ENCODE results near the gene A4GALT.

A4GALT gene

DNA sequence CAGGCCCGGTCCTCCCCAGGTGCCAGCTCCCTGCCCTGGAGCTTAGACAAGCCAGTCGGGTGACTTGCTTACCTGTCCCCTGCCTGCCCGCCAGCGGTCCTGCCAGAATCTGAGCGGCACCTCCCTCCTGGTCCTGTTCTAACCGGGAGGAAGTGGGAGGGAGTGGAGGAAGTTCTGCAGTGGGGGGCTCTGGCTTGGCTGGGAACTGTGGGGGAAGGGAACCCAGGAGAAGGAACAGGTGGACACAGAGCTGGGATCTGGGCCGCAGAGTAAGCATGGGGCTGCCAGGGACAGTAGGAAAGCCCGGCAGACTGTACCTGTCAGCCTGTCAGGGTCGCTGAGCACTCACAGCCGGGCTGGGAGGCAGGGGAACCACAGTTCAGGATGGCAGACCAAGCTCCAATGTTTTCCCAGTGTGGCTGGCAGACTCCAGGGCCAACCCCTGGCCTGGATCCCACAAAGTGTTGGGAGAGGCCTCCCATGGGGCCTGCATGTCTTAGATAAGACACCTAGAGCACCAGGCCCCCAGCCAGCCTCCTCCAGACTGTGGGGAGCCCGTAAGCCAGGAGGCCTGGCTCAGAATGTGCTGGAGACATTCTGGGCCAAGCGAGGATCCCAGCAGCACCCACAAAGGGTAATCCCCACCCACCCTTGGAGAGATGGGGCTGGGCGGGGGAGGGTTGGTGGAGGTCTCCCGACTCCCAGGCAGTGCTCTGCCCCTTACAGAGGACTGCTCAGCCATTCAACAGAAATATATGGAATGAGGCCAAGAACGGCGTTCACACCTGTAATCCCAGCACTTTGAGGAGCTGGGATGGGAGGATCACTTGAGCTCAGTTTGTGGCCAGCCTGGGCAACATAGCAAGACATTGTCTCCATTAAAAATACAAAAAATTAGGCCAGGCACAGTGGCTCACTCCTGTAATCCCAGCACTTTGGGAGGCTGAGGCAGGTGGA is 73.8 kb downstream of the A4GALT start:
- peak; percentile 22 for DNase-seq

DNA sequence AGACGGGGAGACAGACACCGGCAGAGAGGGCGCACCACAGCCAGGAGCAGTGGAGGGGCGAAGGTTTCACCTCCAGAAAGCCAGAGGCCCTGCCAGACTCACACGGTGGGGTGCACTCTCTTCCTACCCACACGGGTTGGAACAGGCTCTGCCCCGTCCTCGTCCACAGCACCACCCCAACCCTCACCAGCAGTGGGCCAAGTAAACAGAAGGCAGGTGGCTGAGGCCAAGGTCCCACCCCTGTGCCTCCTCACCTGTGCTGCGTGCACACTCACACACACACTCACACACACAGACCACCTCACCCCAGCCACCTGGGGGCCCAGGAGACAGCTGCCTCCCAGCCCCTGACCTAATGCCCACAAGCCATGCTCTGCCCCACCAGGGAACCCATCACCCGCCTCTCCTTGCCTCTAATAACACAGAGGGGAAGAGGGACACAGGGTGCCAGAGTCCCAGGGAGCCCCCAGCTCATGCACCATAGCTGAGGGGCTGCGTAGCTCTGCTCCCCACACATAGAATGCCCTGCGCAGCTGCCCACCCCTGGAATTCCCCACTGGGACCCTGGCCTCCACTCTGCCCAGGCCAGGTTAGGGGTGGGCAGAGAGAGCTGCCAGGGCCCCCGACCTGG is 74.6 kb downstream of the A4GALT start:
- DNase-seq, result no peak

DNA sequence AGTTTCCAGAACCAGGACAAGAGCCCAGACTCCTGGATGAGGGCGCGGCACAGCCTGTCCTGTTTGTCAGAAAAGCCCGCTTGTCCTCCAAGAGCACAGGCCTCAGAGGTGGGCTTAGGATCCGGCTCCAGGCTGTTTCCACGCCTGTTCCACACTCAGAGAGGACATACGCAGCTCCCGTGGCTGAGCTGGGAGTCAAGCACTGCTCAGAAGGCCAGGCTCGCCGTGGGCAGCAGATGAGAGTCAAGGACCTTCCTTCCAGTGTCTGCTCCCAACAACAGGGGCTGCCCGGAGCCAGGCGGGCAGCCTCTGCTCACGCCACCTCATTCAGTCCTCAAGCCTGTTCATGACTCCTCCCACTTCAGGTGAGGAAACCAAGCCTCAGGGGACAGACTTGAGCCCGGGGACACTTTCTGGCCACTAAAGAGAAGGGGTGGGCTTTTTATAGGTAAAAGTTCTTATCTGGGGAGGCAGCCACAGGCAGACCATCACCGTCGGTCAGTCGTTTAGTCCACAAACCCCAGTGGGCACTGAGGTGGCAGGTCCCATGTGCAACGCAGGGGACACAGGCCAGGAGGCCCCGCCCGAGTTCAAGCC is 75.2 kb downstream of the A4GALT start:
- no peak for DNase-seq

DNA sequence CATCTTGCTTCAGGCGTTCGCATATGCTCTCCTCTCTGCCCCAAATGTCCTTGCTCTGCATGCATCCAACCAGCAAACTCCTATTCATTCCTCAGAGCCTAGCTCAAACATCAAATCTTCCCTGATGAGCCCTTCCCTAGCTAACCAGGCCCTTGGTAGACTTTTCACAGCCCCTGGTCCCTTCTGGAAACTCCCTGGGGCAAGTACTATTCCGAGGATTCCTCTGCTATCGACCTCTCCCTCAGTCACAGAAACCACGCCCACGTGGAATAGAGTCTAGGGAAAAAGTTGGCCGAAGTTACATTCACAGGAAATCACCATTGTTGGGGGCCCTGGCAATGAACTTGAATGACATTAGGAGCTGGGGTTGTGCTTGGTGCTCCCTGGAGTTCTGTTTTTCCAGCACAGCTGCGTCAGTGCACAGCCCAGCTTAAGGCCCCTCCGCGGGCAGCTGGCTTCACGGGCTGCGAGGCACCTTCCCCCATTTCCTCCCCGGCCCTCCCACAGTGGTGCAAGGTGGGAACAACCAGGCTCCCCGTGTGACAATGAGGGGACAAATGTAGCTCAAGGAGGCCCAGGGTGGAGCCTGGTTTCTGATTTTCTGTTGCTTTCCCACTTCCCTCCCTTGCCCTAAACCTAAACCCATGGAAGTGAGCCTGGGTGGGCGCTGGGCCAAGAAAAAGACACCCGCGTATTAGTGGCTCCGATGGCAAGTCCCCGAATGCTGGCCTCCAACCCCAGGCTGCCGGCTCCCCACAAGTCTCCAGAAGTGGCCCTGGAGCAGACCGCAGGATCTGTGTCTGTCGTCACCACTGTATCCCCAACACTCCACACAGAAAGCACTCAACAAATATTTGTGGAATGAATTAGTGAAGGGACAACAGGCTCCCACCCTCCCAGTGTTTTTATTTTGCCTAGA is 76.0 kb downstream of the A4GALT start:
- DNase-seq, result no peak

DNA sequence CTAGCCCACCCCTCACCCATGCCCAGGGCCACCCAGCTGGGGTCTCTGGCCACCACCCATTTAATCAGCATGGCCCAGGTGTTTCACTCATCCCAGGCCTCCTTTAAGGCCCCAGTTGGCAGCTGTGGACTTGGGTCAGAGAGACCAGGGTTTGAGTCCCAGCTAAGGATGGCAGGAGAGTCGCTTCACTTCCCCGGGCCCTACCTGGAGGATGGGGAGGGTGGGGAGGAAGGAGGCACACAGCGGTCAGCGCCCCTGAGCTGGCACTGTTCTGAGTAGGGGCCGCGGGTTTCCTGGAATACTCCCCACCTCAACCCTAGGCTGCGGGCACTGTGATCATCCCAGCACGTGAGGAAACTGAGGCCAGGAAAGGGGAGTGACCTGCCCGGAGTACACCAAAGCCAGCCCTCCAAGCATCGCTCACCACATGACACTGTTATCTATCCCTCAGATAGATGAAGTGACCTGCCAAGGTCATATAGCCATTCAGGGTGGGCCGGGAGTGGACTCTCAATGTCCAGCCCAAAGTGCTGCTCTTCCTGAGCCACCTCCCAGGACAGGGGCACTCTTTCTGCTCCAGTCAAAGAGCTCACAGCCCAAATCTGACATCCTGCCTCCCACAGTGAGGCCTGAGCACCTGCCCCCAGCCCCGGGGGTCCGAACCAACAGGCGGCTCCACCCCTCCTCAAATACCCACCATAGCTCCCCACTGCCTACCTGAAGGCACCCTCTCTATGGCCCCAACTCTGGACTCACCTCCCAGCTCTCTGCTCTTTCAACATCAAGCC is 76.8 kb downstream of the A4GALT start:
- DNase-seq, result no peak

DNA sequence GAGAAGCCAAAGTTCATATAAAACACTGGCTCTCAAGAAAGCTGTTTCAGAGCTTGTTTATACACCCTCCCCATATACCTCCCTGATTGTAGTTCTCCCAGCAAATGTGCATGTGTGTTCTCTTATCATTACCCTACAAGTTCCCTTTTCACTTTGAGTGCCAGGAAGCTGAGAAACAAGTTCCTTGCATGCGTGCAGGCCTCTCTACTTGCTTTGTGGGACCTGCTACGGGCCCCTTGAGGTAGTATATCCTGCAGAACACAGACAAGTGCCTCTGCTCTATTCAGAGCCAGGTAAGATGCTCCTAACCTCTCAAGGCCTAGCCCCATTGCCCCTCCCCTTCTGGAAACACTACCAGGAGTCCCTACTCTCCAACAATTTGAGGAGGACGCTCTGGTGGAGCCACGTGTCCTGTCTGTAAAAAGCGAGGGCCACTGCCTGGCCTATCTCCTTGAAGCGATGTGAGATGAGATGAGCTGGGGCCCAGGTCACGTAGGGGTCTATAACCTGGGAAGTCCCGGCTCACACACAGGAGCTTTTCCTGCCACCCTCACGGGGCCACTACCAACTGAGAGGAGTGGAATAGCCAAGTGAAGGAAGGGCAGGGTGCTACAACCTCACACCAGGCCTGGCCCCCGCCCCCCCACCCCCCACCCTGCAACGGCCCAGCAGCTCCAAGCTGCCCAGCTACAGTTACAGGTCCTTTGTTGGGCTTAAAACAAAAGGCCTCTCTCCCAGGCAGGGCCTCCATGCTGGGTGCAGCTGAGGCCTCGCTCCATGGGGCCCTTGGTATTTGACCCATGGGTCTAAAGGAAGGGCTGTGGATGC is 77.7 kb downstream of the A4GALT start:
- no peak for DNase-seq

Data from NCI-H345 (cell line).